ENCODE results near the gene ZNF592.

The ZNF592 gene

DNA sequence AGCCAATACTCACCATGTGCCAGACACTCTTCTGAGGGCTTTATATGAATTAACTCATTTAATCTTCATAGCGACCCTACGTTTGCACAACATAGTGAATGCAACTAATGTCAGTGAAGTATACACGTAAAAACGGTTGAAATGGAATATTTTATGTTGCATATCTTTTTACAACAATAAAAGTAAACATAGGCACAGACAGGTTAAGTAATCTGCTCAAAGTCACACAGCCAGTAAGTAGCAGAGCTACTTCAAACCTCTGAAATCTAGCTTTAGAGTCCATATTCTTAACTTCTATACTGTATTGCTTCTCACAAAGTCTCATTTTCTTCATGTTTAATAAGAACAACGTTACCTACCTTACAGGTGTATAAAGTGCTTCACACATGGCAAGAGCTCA is 34.0 kb upstream of the ZNF592 start:
- Histone ChIP-seq H3K27me3 (ENCODE audit: control insufficient read depth, insufficient read depth, low read length) (no peaks in the 10 kb centered on the region), H3K9me3 (ENCODE audit: control insufficient read depth, low read length) (no peaks in the 10 kb centered on the region), H2AFZ (no peak overlapping the region), H3K4me3 (ENCODE audit: low read depth, low read length) (peak overlapping the region; percentile 97), H3K36me3 (ENCODE audit: control insufficient read depth, insufficient read depth, low read length) (no peaks in the 10 kb centered on the region), H3K9ac (no peak overlapping the region), H3K27ac (no peak overlapping the region), H3K4me1 (peaks cover 3% of the 10 kb centered on the region), H3K79me2 (peaks cover 28% of the 10 kb centered on the region), H3K4me2 (ENCODE audit: low read length) (no peak overlapping the region)
- TF ChIP-seq, protein P1, sequence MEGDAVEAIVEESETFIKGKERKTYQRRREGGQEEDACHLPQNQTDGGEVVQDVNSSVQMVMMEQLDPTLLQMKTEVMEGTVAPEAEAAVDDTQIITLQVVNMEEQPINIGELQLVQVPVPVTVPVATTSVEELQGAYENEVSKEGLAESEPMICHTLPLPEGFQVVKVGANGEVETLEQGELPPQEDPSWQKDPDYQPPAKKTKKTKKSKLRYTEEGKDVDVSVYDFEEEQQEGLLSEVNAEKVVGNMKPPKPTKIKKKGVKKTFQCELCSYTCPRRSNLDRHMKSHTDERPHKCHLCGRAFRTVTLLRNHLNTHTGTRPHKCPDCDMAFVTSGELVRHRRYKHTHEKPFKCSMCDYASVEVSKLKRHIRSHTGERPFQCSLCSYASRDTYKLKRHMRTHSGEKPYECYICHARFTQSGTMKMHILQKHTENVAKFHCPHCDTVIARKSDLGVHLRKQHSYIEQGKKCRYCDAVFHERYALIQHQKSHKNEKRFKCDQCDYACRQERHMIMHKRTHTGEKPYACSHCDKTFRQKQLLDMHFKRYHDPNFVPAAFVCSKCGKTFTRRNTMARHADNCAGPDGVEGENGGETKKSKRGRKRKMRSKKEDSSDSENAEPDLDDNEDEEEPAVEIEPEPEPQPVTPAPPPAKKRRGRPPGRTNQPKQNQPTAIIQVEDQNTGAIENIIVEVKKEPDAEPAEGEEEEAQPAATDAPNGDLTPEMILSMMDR (IDR thresholded peaks at IDR 0.05): no peak

DNA sequence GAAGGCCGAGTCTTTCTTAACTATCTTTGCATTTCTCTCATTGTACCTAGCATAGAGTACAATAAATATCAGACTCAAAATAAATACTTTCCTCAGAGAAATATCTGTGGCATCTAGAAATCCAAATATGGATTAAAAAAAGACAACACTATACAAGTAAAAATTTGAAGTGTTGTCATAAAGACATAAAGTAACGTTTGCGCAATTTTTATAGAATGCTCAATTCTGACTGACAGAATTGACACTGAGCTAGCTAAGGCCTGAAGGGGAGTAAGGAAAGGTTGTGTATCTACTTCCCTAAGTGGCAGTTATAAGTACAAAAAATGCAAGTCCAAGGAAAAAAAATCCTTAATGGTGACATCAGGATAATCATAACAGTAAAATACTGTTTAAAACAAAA is 33.6 kb upstream of the ZNF592 start:
- H2AFZ ChIP-seq: no peak overlapping the region
- peaks cover 3% of the 10 kb centered on the region for H3K4me1 ChIP-seq
- no peak overlapping the region for H3K27ac ChIP-seq

DNA sequence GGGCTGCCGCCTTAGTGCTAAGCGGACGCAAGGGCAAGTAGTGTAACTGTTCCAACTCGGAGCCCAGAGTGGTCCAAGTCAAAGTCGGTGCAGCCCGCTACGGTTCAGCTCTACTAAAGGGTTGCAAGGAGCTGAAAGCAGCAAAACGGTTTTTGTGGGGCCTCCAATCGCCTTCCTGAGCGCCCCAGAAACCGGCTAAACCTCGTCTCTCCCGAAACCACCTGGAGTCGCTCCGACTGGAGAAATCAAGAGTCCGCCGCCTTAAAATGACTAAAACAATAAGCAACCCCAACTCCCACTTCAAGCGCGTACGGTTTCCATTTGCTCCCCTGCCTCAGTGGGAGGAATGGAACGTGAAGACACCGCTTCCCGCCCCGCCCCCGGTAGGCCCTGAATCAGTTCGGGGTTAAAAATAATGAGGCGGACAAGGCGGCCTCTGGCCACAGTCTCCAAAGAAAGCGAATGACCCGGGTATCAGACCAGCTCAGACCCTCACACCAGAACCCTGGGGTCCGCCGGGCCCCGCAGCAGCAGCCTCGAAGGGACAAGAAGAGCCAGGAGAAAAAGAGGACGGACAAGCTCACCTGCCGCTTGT is 32.9 kb upstream of the ZNF592 start:
- peak overlapping the region; percentile 91 for H3K4me2 ChIP-seq (ENCODE audit: low read length)
- peak overlapping the region; percentile 67 for H2AFZ ChIP-seq
- H3K79me2 ChIP-seq: peaks cover 23% of the 10 kb centered on the region
- H3K4me1 ChIP-seq: peaks cover 3% of the 10 kb centered on the region
- no peak overlapping the region for H3K9ac ChIP-seq
- H3K27me3 ChIP-seq (ENCODE audit: control insufficient read depth, insufficient read depth, low read length): no peaks in the 10 kb centered on the region
- no peaks in the 10 kb centered on the region for H3K36me3 ChIP-seq (ENCODE audit: control insufficient read depth, insufficient read depth, low read length)
- no peaks in the 10 kb centered on the region for H3K9me3 ChIP-seq (ENCODE audit: control insufficient read depth, low read length)
- TF ChIP-seq, protein P1 (IDR thresholded peaks at IDR 0.05): no peak
- peak overlapping the region; percentile 97 for H3K4me3 ChIP-seq (ENCODE audit: low read depth, low read length)
- H3K27ac ChIP-seq: peak overlapping the region; percentile 93

More for the DNA sequence above, 33.6 kb upstream of the ZNF592 start:
- H3K4me3 ChIP-seq (ENCODE audit: low read depth, low read length): peak overlapping the region; percentile 97
- TF ChIP-seq, protein P1 (IDR thresholded peaks at IDR 0.05): no peak
- no peaks in the 10 kb centered on the region for H3K36me3 ChIP-seq (ENCODE audit: control insufficient read depth, insufficient read depth, low read length)
- peak overlapping the region; percentile 91 for H3K4me2 ChIP-seq (ENCODE audit: low read length)
- no peak overlapping the region for H3K9ac ChIP-seq
- no peaks in the 10 kb centered on the region for H3K27me3 ChIP-seq (ENCODE audit: control insufficient read depth, insufficient read depth, low read length)
- no peaks in the 10 kb centered on the region for H3K9me3 ChIP-seq (ENCODE audit: control insufficient read depth, low read length)
- peaks cover 23% of the 10 kb centered on the region for H3K79me2 ChIP-seq

DNA sequence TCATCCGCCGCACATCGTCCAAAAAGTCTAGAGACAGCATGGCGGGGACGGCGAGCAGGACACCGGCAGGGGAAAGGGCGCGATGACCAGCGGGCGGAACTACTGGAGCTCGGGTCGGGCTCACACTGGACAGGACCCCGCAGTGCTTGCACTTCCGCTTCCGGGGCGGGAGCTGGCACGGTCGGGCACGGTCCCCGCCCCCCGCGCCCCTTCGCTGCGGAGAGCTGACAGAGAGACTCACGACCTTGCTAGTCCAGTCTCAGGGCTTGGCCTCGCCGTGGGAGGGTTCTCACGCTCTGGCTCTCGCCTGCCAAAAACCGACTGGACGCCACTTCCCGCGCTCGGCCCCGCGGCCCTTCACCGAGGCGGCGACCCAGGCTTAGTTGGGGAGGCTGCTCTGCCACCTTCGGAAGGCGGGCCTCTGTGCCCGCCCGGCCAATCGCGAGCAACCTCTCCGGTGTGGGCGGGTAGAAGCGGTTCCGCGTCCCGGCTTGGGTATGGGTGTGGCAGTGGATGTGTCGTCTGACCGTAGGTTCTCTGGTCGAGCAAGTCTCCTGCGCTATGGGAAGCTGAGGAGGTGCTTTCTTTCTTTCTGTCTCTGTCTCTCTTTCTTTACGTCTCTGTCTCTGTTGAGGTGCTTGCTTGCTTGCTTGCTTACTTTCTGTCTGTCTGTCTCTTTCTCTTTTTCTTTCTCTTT is 32.2 kb upstream of the ZNF592 start, which contains the start of gene SEC11A:
TSS of gene SEC11A (minus strand) at position 104 of the 697 bp plus-strand sequence. CDS start at position 40, 64 bp downstream.
- Histone ChIP-seq H3K4me3 (ENCODE audit: low read depth, low read length) (peak within 1 kb of the TSS; percentile 97), H2AFZ (peak within 1 kb of the TSS; percentile 67), H3K27me3 (ENCODE audit: control insufficient read depth, insufficient read depth, low read length) (no peaks in the 10 kb centered on the region), H3K79me2 (peaks cover 23% of the 10 kb centered on the region), H3K4me2 (ENCODE audit: low read length) (peak within 1 kb of the TSS; percentile 91), H3K36me3 (ENCODE audit: control insufficient read depth, insufficient read depth, low read length) (no peaks in the 10 kb centered on the region), H3K9ac (peak within 1 kb of the TSS; percentile 12), H3K4me1 (peaks cover 3% of the 10 kb centered on the region), H3K27ac (peak within 1 kb of the TSS; percentile 93), H3K9me3 (ENCODE audit: control insufficient read depth, low read length) (no peaks in the 10 kb centered on the region)
- TF ChIP-seq, protein P1 (IDR thresholded peaks at IDR 0.05): no peak
